Left cardiac atrium (tissue), 4 donors: Measurements from ENCODE around the gene DNMT3A. TPM values are rescaled to one million over a fixed set of nuclear protein-coding genes. Genes with fewer than 3 reads are reported as not detected.
A peak's percentile ranks its signal among the peaks of the same experiment; 100 is the strongest.

ENCODE experiments used
- ATAC-seq, 2 donors: fragments of 200-7000 bp; cut with Tn5 transposase; one replicate each; pipeline ENCODE4 v1.9.1; 2020; ENCODE audit warnings: mild to moderate bottlenecking in 2 of 2, moderate library complexity in 2 of 2
- DNase-seq: peaks from one replicate; pipeline ENCODE4 v3.0.0-alpha.2; 2020
- intact Hi-C, 2 donors: fragments of 100-400 bp; cut with DNase I; formaldehyde crosslinking; loops; one replicate each; pipeline versions ENCODE4 v1.14.1 to v1.15.1; 2022 to 2023
- total RNA-seq, 2 donors: library from RNA; stranded (reverse); fragmentation: NEBNext Ultra II Directional; extraction: Animal tissue kit (Norgen Biotek cat#: 25700); gene quantifications; one replicate each; pipeline ENCODE4 v1.2.1, GENCODE V29; 2021
- donor health status: DM: no; HTN: yes; CAD: no.
- donor health status: DM: no; HTN: yes; CAD: no; lungs with severe emphysema.
- donor health status: DM: yes; HTN: yes; CAD: no.
- donor health status: Dilated cardiomyopathy.

Gene DNMT3A
- total RNA-seq, 2 donors from 2014 or later, result 18.4 to 19.1 TPM

- intact Hi-C loops, result loop anchor here in 1 of 2 donors (10.0 kb wide), 1 partner anchor 300 kb away; the partner anchor contains the start of gene DTNB
- DNase-seq (no peak), ATAC-seq (no peak)
Observed at GRCh38 chr2:25374827-25375226, 33.1 kb upstream of the DNMT3A start.

- DNase-seq (no peak), ATAC-seq (no peak)
- intact Hi-C loops, result loop anchor here in 1 of 2 donors (10.0 kb wide), 1 partner anchor 300 kb away; the partner anchor contains the start of gene DTNB
Observed at GRCh38 chr2:25374411-25374810, 32.7 kb upstream of the DNMT3A start.

GRCh38 chr2:25373269-25373981 is 31.7 kb upstream of the DNMT3A start:
- ATAC-seq (no peak), DNase-seq (no peak)
- intact Hi-C loops, result loop anchor here in 1 of 2 donors (10.0 kb wide), 1 partner anchor 301 kb away; the partner anchor contains the start of gene DTNB

- intact Hi-C loops, result loop anchor here in 1 of 2 donors (10.0 kb wide), 1 partner anchor 302 kb away; the partner anchor contains the start of gene DTNB
- DNase-seq (no peak), ATAC-seq (no peak)
Observed at GRCh38 chr2:25372405-25373268, 30.9 kb upstream of the DNMT3A start.

GRCh38 chr2:25371253-25372241 is 29.8 kb upstream of the DNMT3A start:
- DNase-seq (no peak), ATAC-seq (no peak)
- intact Hi-C loops, result loop anchor here in 1 of 2 donors (10.0 kb wide), 1 partner anchor 303 kb away; the partner anchor contains the start of gene DTNB

GRCh38 chr2:25369876-25370275 is 28.2 kb upstream of the DNMT3A start:
- no peak for ATAC-seq
- intact Hi-C loops, result loop anchor here in 1 of 2 donors (10.0 kb wide), 1 partner anchor 305 kb away; the partner anchor contains the start of gene DTNB
- DNase-seq, result no peak

- DNase-seq, result no peak
- no peak for ATAC-seq
- intact Hi-C loops, result no loop called here
Observed at GRCh38 chr2:25369439-25369838, 27.7 kb upstream of the DNMT3A start.

- DNase-seq (no peak), ATAC-seq (no peak)
- intact Hi-C loops, result no loop called here
Observed at GRCh38 chr2:25368660-25369059, 26.9 kb upstream of the DNMT3A start.

GRCh38 chr2:25367296-25367695 is 25.6 kb upstream of the DNMT3A start:
- intact Hi-C loops, result no loop called here
- no peak for ATAC-seq
- DNase-seq, result no peak

GRCh38 chr2:25366629-25367028 is 24.9 kb upstream of the DNMT3A start:
- intact Hi-C loops, result no loop called here
- DNase-seq (no peak), ATAC-seq (no peak)

GRCh38 chr2:25365241-25365640 is 23.5 kb upstream of the DNMT3A start:
- DNase-seq, result no peak
- no peak for ATAC-seq
- intact Hi-C loops, result no loop called here

- intact Hi-C loops, result no loop called here
- DNase-seq (no peak), ATAC-seq (no peak)
Observed at GRCh38 chr2:25363733-25364132, 22.0 kb upstream of the DNMT3A start.

GRCh38 chr2:25362434-25363145 is 20.9 kb upstream of the DNMT3A start:
- intact Hi-C loops, result no loop called here
- DNase-seq (peak; percentile 41), ATAC-seq (peak; percentile 45 to 55)

- peak; percentile 91 for DNase-seq
- peak; percentile 98 to 99 for ATAC-seq
- intact Hi-C loops, result no loop called here
Observed at GRCh38 chr2:25362049-25362433, 20.3 kb upstream of the DNMT3A start.

- DNase-seq (no peak), ATAC-seq (no peak)
- intact Hi-C loops, result no loop called here
Observed at GRCh38 chr2:25361261-25362048, 19.7 kb upstream of the DNMT3A start.

- ATAC-seq, result no peak
- DNase-seq, result no peak
- intact Hi-C loops, result no loop called here
Observed at GRCh38 chr2:25358836-25359235, 17.1 kb upstream of the DNMT3A start.

GRCh38 chr2:25358249-25358815 is 16.6 kb upstream of the DNMT3A start:
- intact Hi-C loops, result no loop called here
- ATAC-seq (no peak), DNase-seq (no peak)
